K562 (cell line): ENCODE data around the gene FKBP1B. TPM values are rescaled to one million over a fixed set of nuclear protein-coding genes. Genes with fewer than 3 reads are reported as not detected.

Source experiments
- CCAR2 ChIP-seq: fragments of 200-400 bp; formaldehyde crosslinking; IDR thresholded peaks from 2 replicates; pipeline ENCODE4 v1.6.1; 2017; ENCODE audit warnings: mild to moderate bottlenecking, low read depth, low read length
- ELF1 ChIP-seq: fragments of 200-800 bp; sonication (Bioruptor generic); IDR thresholded peaks from 2 replicates; pipeline ENCODE4 v1.6.1; 2016; ENCODE audit warnings: missing genetic modification characterization, missing compliant biosample characterization
- HDAC2 ChIP-seq: fragments of 450-650 bp; IDR thresholded peaks from 2 replicates; pipeline ENCODE4 v1.6.1; 2016; ENCODE audit warnings: mild to moderate bottlenecking
- MTF1 ChIP-seq: fragments of 250-450 bp; sonication (Bioruptor Pico); IDR thresholded peaks from 2 replicates; pipeline ENCODE4 v1.9.0; 2021; ENCODE audit warnings: moderate library complexity, mild to moderate bottlenecking, inconsistent platforms, borderline replicate concordance
- TCF3 ChIP-seq: sonication (generic); formaldehyde crosslinking; IDR thresholded peaks from 2 replicates; pipeline ENCODE4 v1.4.0; 2020; ENCODE audit warnings: mild to moderate bottlenecking, missing genetic modification reagents
- ZNF316 ChIP-seq: fragments of 450-650 bp; IDR thresholded peaks from 2 replicates; pipeline ENCODE4 v1.6.1; 2016
- polyA plus RNA-seq, 8 experiments: library from polyadenylated mRNA; depleted of rRNA in 4 of 8; stranded (reverse) in 5 of 8; unstranded in 3 of 8; fragments of >200 nt; fragmentation: Nextera tagmentation in 2 of 8; fragmentation: Illumina TruSeq in 1 of 8; extraction: Ambion mirVana in 2 of 8; extraction: Trizol in 1 of 8; gene quantifications; 2 replicates each; pipeline versions ENCODE4 v1.2.1 to v1.2.3, GENCODE V29; 2011 to 2014; ENCODE audit warnings: inconsistent platforms in 1 of 8, missing spikeins in 1 of 8
- total RNA-seq, 7 experiments: library from RNA; depleted of rRNA in 6 of 7; stranded (reverse); fragments of >200 nt in 6 of 7; fragmentation: Illumina TruSeq in 2 of 7; extraction: Trizol in 2 of 7; gene quantifications; 2 replicates each; pipeline versions ENCODE4 v1.2.1 to v1.2.3, GENCODE V29; 2011 to 2021; ENCODE audit warnings: low replicate concordance in 1 of 7
- TF ChIP-seq, protein P1 (sequence below): sonication (generic); formaldehyde crosslinking; IDR thresholded peaks from 2 replicates; pipeline ENCODE4 v1.8.0; 2022; ENCODE audit warnings: mild to moderate bottlenecking, missing genetic modification reagents, borderline replicate concordance
- TF ChIP-seq, protein P2 (sequence below): fragments of 200-600 bp; sonication (generic); IDR thresholded peaks from one replicate; pipeline ENCODE4 v1.6.1; 2012; ENCODE audit warnings: mild to moderate bottlenecking, low read depth, low read length, inconsistent platforms

The FKBP1B gene
- total and polyA plus RNA-seq, 9 of the 15 experiments (the other 6 are each of a cell fraction or from before 2014, with no cell fraction given) = 0.58 to 9.4 (median 1.6) TPM

DNA sequence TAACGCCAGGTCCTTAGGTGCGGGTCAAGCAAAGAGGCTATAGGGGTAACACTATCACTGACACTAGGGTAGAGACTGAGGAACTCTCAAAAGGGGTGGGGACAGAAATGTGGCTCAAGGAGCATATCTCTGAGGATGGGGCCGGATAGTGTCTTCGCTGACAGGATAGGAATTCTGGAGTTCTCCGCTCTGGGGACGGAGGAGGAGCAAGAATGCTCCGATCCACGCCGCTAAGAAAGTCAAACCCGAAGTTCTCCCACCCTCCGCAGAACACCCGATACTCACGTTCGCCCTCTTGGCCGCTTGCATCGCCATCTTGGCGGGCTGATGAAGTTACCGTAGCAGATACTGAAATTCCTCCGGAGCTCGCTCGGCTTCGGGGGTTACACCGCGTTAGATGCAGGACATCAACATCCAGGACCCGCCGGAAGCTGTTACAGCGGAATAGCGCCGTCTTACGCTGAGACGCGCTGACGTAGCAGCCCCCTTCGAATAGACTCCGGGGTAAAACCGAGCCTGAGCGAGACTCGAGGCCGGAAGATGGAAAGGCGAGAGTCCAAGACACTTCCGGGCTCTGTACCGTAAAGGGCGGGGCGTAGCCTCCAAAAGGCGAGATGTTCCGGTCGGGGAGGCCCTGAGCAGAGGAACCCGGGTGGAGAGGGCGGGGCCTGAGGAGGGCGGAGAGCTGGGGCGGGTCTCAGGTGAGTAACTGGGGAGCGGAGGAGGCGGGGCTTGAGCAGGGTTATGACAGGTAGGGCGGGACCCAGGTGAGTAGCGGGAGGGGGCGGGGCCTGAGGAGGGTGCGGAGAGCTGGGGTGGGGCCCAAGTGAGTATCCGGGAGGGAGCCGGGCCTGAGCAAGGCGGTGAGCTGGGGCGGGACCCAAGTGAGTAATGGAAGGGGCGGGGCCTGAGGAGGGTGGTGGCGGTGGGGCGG, 26.6 kb downstream of the FKBP1B start, which contains the start of gene SF3B6 (continued):
- TF ChIP-seq, protein P1, sequence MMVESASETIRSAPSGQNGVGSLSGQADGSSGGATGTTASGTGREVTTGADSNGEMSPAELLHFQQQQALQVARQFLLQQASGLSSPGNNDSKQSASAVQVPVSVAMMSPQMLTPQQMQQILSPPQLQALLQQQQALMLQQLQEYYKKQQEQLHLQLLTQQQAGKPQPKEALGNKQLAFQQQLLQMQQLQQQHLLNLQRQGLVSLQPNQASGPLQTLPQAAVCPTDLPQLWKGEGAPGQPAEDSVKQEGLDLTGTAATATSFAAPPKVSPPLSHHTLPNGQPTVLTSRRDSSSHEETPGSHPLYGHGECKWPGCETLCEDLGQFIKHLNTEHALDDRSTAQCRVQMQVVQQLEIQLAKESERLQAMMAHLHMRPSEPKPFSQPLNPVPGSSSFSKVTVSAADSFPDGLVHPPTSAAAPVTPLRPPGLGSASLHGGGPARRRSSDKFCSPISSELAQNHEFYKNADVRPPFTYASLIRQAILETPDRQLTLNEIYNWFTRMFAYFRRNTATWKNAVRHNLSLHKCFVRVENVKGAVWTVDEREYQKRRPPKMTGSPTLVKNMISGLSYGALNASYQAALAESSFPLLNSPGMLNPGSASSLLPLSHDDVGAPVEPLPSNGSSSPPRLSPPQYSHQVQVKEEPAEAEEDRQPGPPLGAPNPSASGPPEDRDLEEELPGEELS (CRISPR knock-in tag) = 0 out of 2 replicates have a peak, but pooled peaks have one; percentile 77
- TF ChIP-seq ELF1 (tag) (peak; percentile 98), MTF1 (CRISPR knock-in tag) (no peak), HDAC2 (peak; percentile 85), ZNF316 (peak; percentile 65), TCF3 (CRISPR knock-in tag) (no peak; the same call in 1 of the 2 replicates), CCAR2 (peak; percentile 76; the same call in 1 of the 2 replicates)
- TF ChIP-seq, protein P2, sequence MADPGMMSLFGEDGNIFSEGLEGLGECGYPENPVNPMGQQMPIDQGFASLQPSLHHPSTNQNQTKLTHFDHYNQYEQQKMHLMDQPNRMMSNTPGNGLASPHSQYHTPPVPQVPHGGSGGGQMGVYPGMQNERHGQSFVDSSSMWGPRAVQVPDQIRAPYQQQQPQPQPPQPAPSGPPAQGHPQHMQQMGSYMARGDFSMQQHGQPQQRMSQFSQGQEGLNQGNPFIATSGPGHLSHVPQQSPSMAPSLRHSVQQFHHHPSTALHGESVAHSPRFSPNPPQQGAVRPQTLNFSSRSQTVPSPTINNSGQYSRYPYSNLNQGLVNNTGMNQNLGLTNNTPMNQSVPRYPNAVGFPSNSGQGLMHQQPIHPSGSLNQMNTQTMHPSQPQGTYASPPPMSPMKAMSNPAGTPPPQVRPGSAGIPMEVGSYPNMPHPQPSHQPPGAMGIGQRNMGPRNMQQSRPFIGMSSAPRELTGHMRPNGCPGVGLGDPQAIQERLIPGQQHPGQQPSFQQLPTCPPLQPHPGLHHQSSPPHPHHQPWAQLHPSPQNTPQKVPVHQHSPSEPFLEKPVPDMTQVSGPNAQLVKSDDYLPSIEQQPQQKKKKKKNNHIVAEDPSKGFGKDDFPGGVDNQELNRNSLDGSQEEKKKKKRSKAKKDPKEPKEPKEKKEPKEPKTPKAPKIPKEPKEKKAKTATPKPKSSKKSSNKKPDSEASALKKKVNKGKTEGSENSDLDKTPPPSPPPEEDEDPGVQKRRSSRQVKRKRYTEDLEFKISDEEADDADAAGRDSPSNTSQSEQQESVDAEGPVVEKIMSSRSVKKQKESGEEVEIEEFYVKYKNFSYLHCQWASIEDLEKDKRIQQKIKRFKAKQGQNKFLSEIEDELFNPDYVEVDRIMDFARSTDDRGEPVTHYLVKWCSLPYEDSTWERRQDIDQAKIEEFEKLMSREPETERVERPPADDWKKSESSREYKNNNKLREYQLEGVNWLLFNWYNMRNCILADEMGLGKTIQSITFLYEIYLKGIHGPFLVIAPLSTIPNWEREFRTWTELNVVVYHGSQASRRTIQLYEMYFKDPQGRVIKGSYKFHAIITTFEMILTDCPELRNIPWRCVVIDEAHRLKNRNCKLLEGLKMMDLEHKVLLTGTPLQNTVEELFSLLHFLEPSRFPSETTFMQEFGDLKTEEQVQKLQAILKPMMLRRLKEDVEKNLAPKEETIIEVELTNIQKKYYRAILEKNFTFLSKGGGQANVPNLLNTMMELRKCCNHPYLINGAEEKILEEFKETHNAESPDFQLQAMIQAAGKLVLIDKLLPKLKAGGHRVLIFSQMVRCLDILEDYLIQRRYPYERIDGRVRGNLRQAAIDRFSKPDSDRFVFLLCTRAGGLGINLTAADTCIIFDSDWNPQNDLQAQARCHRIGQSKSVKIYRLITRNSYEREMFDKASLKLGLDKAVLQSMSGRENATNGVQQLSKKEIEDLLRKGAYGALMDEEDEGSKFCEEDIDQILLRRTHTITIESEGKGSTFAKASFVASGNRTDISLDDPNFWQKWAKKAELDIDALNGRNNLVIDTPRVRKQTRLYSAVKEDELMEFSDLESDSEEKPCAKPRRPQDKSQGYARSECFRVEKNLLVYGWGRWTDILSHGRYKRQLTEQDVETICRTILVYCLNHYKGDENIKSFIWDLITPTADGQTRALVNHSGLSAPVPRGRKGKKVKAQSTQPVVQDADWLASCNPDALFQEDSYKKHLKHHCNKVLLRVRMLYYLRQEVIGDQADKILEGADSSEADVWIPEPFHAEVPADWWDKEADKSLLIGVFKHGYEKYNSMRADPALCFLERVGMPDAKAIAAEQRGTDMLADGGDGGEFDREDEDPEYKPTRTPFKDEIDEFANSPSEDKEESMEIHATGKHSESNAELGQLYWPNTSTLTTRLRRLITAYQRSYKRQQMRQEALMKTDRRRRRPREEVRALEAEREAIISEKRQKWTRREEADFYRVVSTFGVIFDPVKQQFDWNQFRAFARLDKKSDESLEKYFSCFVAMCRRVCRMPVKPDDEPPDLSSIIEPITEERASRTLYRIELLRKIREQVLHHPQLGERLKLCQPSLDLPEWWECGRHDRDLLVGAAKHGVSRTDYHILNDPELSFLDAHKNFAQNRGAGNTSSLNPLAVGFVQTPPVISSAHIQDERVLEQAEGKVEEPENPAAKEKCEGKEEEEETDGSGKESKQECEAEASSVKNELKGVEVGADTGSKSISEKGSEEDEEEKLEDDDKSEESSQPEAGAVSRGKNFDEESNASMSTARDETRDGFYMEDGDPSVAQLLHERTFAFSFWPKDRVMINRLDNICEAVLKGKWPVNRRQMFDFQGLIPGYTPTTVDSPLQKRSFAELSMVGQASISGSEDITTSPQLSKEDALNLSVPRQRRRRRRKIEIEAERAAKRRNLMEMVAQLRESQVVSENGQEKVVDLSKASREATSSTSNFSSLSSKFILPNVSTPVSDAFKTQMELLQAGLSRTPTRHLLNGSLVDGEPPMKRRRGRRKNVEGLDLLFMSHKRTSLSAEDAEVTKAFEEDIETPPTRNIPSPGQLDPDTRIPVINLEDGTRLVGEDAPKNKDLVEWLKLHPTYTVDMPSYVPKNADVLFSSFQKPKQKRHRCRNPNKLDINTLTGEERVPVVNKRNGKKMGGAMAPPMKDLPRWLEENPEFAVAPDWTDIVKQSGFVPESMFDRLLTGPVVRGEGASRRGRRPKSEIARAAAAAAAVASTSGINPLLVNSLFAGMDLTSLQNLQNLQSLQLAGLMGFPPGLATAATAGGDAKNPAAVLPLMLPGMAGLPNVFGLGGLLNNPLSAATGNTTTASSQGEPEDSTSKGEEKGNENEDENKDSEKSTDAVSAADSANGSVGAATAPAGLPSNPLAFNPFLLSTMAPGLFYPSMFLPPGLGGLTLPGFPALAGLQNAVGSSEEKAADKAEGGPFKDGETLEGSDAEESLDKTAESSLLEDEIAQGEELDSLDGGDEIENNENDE = peak; percentile 62
